ENCODE data around the gene HTR2A.
A peak's percentile ranks its signal among the peaks of the same experiment; 100 is the strongest.

Gene HTR2A

DNA sequence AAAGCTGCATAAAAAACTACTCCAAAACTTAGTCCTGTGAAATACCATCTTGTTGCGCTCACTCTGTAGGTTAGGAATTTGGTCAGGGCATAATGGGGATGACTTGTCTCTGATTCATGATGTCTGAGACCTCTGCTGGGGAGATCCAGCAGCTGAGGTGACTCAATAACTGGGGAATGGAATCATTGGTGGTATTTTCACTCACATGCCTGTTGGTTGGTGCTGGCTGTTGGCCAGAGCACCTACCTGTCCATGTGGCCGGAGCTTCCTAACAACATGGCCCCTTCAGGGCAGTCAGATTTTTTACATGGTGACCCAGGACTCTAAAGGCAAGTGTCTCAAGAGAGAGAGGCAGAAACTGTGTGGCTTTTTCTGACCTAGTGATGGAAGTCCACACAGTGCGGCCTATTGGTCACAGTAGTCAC, 92.5 kb downstream of the HTR2A start:
- no peak for DNase-seq

DNA sequence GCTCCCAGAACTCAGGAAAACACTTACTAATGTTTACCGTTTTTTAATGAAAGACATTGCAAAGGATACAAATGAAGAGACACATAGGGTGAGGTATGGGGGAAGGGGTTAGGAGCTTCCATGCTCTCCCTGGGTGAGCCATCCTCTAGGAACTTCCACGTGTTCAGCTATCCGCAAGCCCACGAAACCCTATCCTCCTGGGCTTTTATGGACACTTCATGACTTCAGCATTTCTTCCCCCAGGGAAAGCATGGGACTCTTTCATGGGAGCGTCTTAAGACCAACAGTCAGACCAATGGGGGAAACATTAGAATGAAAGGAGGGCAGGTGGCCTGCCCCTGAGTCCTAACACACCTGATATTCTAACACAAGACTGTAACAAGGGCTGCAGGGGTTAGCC, 93.3 kb downstream of the HTR2A start:
- no peak for DNase-seq

DNA sequence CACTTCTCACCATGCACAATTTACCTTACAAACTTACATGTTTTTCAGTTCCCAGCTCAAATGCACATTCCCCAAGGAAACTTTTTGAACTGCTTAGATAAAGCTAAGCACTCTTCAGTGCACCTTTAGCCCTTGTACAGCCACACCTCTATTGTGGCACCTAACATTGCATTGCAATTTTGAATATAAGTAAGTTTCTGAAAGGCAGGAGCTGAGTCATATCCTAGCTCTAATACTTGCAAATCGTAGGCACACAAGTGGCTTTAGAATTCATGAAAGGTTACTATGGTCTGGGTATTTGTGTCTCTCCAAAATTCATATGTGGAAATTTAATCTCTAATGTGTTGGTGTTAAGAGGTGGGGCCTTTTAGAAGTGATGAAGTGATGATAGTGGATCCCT, 95.0 kb downstream of the HTR2A start:
- no peak for DNase-seq

DNA sequence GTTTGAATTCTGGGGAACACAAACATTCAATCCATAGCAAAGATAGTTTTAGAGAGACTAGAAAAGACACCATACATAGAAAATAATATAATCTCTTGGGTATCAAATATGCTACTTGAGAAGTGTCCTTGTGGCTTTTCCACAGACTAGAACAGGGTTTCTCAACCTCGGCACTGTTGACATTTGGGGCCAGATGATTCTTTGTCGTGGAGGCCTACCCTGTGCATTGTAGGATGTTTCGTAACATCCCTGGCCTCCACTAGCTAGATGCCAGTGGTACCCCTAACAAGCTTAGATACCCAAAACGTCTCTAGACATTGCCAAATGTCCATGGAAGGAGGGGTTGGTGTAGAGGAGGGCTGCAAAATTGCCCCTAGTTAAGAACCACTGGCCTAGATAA, 97.7 kb downstream of the HTR2A start:
- no peak for DNase-seq

DNA sequence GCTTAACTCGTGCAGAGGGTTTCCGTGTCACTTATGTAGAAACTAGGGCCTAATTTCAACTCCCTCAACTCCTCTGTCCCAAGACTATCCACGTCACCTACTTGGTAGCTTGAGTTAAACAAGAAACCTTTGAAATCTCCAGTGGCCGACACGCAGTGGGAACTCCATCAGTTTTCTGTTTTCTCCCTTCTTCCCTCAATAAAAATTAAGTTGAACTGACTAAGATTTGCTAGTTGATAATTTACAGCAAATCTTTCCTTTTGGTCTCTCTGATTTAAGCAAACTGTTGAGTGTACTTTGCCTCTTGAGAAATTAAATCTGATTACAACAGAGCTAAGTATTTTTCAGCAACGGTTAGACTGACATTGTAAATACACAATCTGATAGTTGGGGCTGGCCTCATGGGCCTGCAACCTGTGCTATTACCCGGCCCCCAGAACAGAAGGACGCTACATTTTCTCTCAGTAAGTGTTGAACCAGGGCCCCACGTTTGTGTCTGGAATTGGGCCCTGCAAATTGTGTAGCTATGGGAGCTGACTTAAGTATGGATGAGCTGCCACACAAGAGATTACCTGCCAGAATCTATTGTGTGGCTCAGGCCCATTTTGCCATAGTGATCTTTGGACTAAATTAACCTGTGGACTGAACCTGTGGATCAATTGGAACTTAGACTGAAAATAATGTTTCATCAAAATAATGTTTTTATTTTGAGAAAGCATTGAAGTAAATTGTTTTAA, 99.2 kb downstream of the HTR2A start:
- DNase-seq, result no peak

DNA sequence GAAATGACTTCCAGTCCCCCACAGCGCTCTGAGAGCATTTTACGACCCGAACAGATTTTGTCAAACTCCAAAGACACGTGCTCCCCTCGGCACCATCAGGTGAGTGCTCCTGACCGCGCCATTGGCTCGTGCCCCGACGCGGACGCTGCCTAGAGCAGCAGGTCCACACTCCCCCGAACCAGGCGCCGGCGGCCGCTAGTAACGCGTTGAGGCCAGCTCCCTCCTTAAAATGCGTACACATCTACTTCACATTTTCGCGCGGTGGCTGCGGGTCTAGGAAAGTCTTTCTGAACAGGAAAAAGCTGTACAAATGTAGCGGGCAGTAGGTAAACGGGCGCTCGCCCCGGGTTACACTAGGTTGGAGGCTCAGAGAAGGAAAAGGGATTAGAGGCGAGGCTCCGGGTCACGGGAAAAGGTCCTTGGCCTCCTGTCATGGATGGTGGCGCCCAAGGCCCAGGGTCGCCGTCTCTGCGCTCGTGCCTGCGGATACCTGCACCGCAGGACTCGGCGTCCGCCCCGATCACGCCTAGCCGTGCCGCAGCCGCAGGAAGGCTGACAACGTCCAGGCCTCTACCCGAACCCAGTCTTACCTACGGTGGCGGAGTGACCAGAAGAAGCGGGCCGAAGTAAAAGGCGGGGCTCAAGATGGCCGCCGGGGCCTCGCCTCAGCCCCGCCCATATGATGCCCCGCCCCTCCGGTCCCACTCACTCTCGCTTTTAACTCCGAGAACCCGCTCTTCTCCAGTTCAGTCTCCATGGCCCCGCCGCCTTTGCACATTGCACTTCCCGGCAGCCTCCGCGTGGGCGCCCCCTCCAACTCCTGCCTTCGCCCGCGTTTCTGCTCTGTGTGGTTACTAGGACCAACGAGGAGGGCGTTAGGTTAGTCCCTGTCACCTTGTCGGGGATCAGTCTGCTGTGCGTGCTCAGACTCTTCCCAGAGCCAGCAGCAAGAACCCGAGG, 100.1 kb downstream of the HTR2A start, which contains the start of gene ESD:
Gene ESD, minus strand, starts transcription at position 647 of the 960 bp plus-strand sequence. CDS start 5,748 bp downstream, outside the sequence.
- DNase-seq, result peak; percentile 80

DNA sequence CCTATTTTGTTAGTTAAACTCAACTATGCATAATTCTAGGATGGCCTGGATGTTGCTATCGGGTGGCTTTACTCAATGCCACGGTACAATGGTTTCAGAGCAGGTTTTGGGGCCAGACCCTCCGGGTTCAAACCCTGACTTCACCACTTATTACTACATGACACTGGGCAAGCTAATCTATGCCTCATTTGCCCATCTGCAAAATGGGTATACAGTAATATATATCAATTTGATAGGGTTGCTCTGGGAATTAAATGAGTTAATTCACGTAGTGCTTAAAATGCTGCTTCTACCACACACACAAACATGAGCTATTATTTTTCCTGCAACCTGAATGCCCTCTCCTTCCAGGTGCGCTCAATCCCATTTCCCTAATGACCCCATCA, 100.7 kb downstream of the HTR2A start:
- no peak for DNase-seq

DNA sequence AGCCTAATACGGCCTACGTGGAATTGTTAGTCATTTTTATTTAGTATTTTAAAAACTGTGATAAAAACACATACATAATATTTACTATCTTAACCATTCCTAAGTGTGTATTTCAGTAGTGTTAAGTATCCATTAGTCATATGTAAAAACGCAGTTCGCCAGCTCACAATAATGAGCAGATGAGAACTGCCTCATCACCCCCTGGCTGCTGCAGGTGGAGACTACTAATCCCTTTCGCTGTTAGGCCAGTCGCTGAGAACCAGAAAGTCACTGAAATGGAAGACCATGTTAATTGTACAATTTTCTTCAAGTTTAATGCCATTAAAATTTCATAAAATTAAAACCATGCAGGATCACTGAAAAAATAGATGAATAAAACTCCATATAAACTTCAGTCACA, 101.5 kb downstream of the HTR2A start:
- DNase-seq, result no peak

DNA sequence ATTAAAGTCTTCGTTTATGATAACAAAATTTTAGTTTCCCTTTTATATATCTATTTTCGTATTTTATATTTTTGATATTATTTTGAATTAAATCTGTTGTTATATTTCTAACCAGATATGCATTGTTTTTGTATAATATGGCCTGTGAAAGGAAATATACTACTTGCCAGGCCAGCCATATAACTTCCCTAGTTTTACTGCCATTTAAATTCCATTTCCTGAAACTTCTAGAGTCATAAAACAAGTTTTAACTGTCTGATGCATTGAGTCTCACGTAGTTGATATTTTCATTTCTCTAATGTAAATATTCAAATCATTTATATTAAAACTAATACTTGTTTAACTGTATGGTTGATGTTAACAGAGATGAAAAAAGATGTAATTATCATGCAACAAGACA, 113.3 kb downstream of the HTR2A start:
- no peak for DNase-seq

DNA sequence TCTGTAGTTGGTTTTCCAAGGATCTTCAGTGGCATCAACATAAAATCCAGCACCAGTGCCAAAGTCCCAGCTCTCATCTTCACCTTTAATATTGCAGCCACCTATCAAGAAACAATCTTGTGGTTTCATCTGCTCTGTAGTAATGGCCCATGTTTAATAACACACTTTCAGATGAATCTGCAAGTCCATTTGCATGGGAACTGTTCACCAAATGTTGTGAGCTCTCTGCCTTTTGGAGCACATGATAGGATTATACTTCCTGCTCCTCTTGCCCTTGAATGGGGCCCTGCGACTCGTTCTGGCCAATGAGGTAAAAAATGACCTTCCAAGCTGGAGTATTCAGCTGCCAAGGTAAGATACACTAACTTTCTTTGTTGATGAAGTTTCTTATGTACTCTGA, 114.2 kb downstream of the HTR2A start:
- no peak for DNase-seq

DNA sequence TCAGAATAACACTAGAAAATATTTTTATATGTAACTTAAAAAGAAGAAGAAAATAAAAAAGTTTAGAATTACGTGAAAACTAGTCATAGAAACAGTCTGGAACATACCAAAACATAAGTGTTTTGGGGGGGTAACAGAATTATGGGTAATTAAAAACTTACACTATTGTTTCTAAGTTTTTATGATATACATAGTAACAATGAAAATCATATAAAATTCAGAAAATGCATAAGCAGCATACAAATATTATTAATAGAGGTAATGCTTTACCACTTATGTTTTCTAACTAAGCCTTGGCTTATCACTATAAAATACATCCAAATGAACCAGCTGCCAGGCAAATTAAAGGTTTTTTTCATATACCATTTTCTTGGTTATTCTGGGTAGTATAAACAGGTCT, 114.8 kb downstream of the HTR2A start:
- no peak for DNase-seq

All from activated CD4-positive, alpha-beta T cell treated with anti-CD3 and anti-CD28 coated beads for 1 hour (primary cell).